ENCODE data around the gene GTF2H4.

GTF2H4 gene

GRCh38 chr6:30882759-30883684 lies 25.0 kb upstream of the GTF2H4 start:
- no peak for DNase-seq (ENCODE audit: low read depth)

DNA sequence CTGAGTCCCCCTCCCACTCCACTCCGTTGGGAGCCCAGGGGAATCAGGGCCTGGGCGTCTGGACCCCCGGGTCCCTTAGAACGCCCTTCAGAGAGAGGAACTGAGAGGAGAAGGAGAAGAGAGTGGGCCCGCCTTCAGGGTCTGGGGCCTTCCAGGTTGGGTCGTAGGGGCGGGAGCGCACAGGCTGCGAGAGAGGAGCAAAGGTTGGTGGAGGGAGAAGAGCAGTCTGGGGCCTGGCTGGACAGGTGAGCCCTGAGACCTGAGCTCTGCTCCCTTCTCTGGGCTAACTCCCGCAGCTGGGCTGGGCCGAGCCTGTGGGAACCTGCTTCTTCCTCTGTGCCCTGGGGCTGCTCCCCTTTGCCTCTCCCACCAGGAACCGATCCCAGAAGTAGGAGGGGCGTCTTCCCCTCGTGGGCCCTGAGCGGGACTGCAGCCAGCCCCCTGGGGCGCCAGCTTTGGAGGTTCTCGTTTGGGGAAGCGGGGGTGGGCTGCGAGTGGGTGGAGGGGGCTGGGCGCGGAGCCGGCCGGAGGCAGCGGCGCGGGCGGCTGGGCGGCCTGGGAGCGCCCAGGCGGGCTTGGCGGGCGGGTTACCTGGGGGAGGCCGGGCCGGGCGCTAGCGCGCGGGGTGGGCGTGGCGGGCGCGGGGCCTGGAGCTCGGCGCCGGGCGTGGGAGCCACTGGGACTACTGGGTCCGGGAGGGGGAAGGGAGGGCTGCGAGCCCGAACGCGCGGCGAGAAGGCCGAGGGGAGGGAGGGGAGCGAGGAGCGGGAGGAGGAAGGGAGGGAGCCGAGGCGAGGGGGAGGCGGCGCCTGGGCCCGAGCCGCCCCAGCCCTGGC lies 24.1 kb upstream of the GTF2H4 start, which contains the start of gene DDR1:
DDR1 (plus strand) TSS at position 835 of the 836 bp plus-strand sequence. CDS start 4,211 bp downstream, outside the sequence.
- DNase-seq (ENCODE audit: low read depth): peak; percentile 27

DNA sequence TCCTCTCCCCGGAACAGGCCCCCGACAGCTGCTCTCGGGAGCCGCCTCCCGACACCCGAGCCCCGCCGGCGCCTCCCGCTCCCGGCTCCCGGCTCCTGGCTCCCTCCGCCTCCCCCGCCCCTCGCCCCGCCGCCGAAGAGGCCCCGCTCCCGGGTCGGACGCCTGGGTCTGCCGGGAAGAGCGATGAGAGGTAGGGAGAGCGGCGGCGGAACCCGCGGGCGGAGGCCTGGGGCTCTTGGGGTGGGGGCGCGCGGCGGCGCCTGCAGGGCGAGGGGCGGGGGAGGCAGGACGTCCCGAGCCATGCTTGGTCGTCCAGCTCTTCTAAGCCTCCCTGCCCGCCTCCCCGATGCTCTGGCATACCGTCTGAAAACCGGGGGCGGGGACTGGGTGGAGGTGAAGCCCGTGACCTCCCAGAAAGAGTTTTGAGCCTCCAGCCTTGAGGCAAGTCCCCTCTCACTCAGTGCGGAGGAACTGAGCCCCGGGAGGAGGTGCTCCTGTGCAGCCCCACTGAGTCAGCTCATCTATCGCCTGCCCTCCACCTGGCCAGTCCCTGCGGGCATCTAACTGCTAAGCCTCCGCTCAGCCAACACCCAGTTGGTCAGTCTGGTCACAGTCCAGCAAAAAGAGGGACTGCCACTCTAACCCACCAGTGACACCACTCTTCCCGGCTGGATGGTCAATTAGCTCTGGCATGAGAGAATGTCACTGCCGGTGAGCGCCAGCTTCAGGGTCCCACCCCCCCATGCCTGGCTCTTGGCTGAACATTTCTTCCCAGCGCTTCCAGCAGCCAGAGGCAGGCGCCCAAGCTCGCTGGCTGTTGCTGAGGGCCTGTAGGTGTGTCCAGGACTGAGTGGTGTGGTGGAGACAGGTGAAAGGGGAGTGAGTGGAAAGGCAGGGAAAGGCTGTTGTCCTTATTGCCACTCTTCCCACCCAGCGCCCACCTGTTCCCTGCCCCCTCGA lies 23.2 kb upstream of the GTF2H4 start:
- no peak for DNase-seq (ENCODE audit: low read depth)

DNA sequence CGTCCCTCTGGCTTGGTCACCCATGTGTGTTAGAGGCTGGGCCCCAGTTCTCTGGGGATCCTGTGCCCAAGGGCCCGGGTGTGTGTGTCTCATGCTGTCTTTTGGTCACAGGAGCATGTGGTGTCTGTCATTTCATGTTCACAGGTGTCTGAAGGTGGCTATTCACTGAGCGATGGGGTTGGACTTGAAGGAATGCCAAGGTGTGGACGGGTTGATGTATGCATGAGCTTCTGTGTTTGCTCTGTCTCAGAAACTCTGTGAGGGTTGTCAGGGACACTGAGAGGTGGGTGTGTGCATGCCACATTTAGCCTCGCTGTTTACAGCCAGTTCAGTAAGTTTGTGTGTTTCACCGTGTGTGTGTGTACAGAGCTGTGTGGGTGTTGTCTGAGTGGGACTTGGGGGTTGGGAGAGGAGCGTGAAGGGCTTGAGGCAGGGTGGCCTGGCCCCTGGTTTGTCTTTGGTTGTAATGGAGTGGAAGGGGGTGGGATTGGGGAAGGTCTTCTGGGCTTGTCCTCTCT lies 22.5 kb upstream of the GTF2H4 start:
- DNase-seq (ENCODE audit: low read depth): no peak

DNA sequence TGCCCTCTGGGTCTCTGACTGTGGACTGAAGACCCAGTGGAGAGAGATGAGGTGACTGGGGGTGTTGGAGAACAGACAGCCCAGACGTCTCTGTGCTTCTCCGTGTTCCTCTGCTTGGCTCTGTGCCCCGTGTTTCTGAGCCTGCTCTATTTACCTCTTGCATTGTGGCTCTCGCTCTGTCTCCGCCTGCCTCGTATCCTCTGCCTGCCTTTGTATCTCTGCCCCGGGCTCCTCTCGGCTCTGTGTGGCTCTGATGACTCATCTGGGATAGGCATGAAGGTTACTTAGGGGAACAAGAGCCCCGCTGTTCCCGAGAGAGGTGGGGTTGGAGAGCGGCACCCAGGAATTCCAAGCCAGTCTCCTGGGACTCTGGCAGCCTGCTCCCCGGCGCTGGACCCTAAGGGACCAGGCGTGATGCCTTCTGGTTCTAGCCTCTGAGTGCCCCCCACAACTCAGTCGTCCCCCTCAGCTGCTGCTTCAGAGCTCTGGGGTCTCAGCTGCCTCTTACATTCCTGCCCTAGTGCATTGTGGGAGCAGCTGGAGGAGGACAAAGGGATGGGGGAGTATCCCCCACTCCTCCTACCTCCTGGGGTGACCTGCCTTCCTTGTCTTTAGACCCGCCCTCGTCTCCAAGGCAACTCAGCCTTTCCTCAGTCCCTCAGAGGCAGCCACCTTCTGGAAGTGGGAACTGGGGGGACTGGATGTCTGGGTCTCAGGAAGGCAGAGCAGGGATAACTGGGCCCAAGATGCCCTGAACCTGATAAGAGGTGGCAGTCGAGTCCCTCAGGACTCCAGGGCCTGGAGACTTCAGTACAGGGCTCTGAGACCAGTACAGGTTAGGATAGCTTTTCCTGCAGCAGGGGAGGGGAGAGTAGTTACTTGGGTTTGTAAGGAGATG lies 21.8 kb upstream of the GTF2H4 start:
- no peak for DNase-seq (ENCODE audit: low read depth)

DNA sequence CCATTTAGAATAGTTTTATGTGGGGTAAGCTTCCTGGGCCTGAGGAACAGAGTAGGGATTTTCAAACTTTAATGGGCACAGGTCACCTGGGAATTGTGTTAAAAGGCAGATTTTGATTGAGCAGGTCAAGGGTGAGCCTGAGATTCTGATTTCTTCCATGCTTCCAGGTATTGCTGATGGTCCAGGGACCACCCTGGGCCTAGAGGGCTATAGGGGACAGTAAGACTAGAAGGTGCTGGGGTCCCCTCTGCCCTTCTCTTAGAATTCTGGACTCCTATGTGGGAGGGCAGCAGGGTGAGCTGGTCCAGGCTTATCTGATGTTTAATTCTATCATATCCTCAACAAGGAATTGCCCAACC lies 21.1 kb upstream of the GTF2H4 start:
- DNase-seq (ENCODE audit: low read depth): no peak

GRCh38 chr6:30887901-30888815 lies 19.8 kb upstream of the GTF2H4 start:
- no peak for DNase-seq (ENCODE audit: low read depth)

DNA sequence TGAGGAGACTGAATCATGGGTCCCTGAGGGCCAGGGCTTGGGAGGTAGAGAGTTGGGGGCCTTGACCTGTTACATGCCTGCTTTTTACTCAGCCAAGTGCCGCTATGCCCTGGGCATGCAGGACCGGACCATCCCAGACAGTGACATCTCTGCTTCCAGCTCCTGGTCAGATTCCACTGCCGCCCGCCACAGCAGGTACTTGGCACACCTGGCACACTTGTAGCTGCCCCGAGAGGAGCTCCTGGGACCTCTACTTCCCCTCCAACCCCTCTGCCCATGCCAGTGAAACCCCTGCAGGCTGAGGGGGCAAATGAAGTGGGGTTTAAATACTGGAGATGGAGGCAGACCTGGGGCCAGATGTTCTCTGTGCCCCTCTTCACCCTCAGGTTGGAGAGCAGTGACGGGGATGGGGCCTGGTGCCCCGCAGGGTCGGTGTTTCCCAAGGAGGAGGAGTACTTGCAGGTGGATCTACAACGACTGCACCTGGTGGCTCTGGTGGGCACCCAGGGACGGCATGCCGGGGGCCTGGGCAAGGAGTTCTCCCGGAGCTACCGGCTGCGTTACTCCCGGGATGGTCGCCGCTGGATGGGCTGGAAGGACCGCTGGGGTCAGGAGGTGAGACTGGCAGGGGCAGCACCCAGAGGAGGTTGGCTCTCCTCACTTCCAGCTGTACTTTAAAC lies 19.1 kb upstream of the GTF2H4 start:
- no peak for DNase-seq (ENCODE audit: low read depth)

- DNase-seq (ENCODE audit: low read depth): no peak
Observed at GRCh38 chr6:30889496-30889885, 18.5 kb upstream of the GTF2H4 start.

- no peak for DNase-seq (ENCODE audit: low read depth)
Observed at GRCh38 chr6:30889921-30890645, 17.9 kb upstream of the GTF2H4 start.

- no peak for DNase-seq (ENCODE audit: low read depth)
Observed at GRCh38 chr6:30890646-30891449, 17.2 kb upstream of the GTF2H4 start.

- DNase-seq (ENCODE audit: low read depth): no peak
Observed at GRCh38 chr6:30891450-30891723, 16.6 kb upstream of the GTF2H4 start.

GRCh38 chr6:30891816-30892538 lies 16.0 kb upstream of the GTF2H4 start:
- no peak for DNase-seq (ENCODE audit: low read depth)

GRCh38 chr6:30893001-30893591 lies 14.9 kb upstream of the GTF2H4 start:
- DNase-seq (ENCODE audit: low read depth): no peak

DNA sequence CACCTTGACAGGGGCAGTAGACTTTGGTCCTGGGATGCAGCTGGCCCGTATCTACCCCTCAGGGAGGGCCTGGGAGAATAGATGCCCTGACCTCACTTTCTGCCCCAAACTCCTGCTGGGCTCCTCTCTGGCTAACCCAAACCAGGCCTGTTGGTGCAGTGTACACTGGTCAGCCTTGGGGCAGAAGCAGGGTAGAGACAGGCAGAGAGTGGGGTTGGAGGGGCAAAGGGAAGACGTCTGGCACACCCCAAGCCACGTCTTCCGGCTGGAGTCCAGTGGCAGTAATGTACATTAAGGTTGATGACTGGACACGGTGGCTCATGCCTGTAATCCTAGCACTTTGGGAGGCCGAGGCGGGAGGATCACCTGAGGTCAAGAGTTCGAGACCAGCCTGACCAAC lies 14.3 kb upstream of the GTF2H4 start:
- DNase-seq (ENCODE audit: low read depth): no peak

- no peak for DNase-seq (ENCODE audit: low read depth)
Observed at GRCh38 chr6:30894381-30894780, 13.6 kb upstream of the GTF2H4 start.
